Neuronal stem cell (in vitro differentiated cells): ENCODE measurements around the gene HAPLN3.

ENCODE experiments used
- DNase-seq: peaks from one replicate; pipeline ENCODE4 v3.0.0-alpha.2; 2013; ENCODE audit warnings: low spot score
- H2AFZ ChIP-seq: one replicate; pipeline ENCODE4 v1.6.1; 2013; ENCODE audit warnings: mild to moderate bottlenecking, low read length, inconsistent platforms
- H2AK5ac ChIP-seq: 2 replicates; pipeline ENCODE4 v1.6.1; 2013; ENCODE audit warnings: low read depth, mild to moderate bottlenecking, inconsistent platforms, low read length, moderate library complexity, mixed read lengths
- H2BK120ac ChIP-seq: 2 replicates; pipeline ENCODE4 v1.6.1; 2013; ENCODE audit warnings: low read depth, mild to moderate bottlenecking, inconsistent platforms, low read length, moderate library complexity, mixed read lengths
- H2BK12ac ChIP-seq: one replicate; pipeline ENCODE4 v1.6.1; 2013; ENCODE audit warnings: low read length, inconsistent platforms
- H2BK15ac ChIP-seq: 2 replicates; pipeline ENCODE4 v1.6.1; 2013; ENCODE audit warnings: mild to moderate bottlenecking, low read length, inconsistent platforms, mixed read lengths
- H2BK5ac ChIP-seq: one replicate; pipeline ENCODE4 v1.6.1; 2013; ENCODE audit warnings: inconsistent platforms, mild to moderate bottlenecking, low read length, moderate library complexity
- H3K14ac ChIP-seq: one replicate; pipeline ENCODE4 v1.6.1; 2013; ENCODE audit warnings: low read length, inconsistent platforms
- H3K18ac ChIP-seq: 2 replicates; pipeline ENCODE4 v1.6.1; 2013; ENCODE audit warnings: low read length, inconsistent platforms
- H3K23ac ChIP-seq: 2 replicates; pipeline ENCODE4 v1.6.1; 2013; ENCODE audit warnings: low read depth, mild to moderate bottlenecking, mixed read lengths, low read length, inconsistent platforms; ENCODE audit not compliant: poor library complexity
- H3K27ac ChIP-seq: replicated peaks from 3 replicates; pipeline ENCODE4 v1.5.1; 2013; ENCODE audit warnings: low read length, inconsistent platforms
- H3K27me3 ChIP-seq, 3 experiments: 2 replicates each; pipeline ENCODE4 v1.6.1; 2013; ENCODE audit warnings: low read length in 3 of 3, mild to moderate bottlenecking in 2 of 3, inconsistent platforms in 1 of 3, low read depth in 1 of 3, mixed read lengths in 1 of 3, moderate library complexity in 1 of 3; ENCODE audit not compliant: control insufficient read depth in 3 of 3, insufficient read depth in 3 of 3
- H3K36me3 ChIP-seq, 2 donors: replicated peaks in 1 of 2; 2 replicates each; pipeline ENCODE4 v1.6.1; 2013; ENCODE audit warnings: low read length in 2 of 2; ENCODE audit not compliant: control insufficient read depth in 2 of 2, insufficient read depth in 2 of 2
- H3K4ac ChIP-seq: 2 replicates; pipeline ENCODE4 v1.6.1; 2013; ENCODE audit warnings: inconsistent platforms, mild to moderate bottlenecking, low read length, moderate library complexity
- H3K4me1 ChIP-seq, 2 donors: 1 replicate in 1 of 2; 2 replicates in 1 of 2; pipeline ENCODE4 v1.6.1; 2013; ENCODE audit warnings: low read length in 2 of 2, low read depth in 1 of 2; ENCODE audit not compliant: control insufficient read depth in 2 of 2, insufficient read depth in 1 of 2
- H3K4me2 ChIP-seq: one replicate; pipeline ENCODE4 v1.6.1; 2013; ENCODE audit warnings: mild to moderate bottlenecking, low read length, inconsistent platforms; ENCODE audit not compliant: insufficient read depth, poor library complexity, severe bottlenecking
- H3K4me3 ChIP-seq, 2 donors: 2 replicates each; pipeline ENCODE4 v1.5.1; 2013; ENCODE audit warnings: low read length in 2 of 2, mild to moderate bottlenecking in 2 of 2, inconsistent platforms in 1 of 2, moderate library complexity in 1 of 2
- H3K79me1 ChIP-seq: one replicate; pipeline ENCODE4 v1.6.1; 2013; ENCODE audit warnings: low read depth, mild to moderate bottlenecking, inconsistent platforms, low read length, moderate library complexity
- H3K9ac ChIP-seq: one replicate; pipeline ENCODE4 v1.6.1; 2013; ENCODE audit warnings: mild to moderate bottlenecking, low read depth, low read length, inconsistent platforms; ENCODE audit not compliant: poor library complexity
- H3K9me3 ChIP-seq, 2 donors: replicated peaks in 1 of 2; 2 replicates each; pipeline versions ENCODE3 to v1.6.1; 2013; ENCODE audit warnings: low read length in 2 of 2, mild to moderate bottlenecking in 2 of 2, inconsistent platforms in 1 of 2, low read depth in 1 of 2, mixed read lengths in 1 of 2, moderate library complexity in 1 of 2; ENCODE audit not compliant: control insufficient read depth in 2 of 2, insufficient read depth in 1 of 2
- H4K8ac ChIP-seq: one replicate; pipeline ENCODE4 v1.6.1; 2013; ENCODE audit warnings: low read depth, mild to moderate bottlenecking, inconsistent platforms, low read length, moderate library complexity
- H4K91ac ChIP-seq: one replicate; pipeline ENCODE4 v1.6.1; 2013; ENCODE audit warnings: low read length, low read depth, mild to moderate bottlenecking, inconsistent platforms; ENCODE audit not compliant: poor library complexity
- WGBS, 2 donors: extraction: QIAGEN DNeasy Blood & Tissue Kit; methylation state at CpG; one replicate each; pipeline ENCODE4 v1.1.7; 2013; ENCODE audit warnings: missing lambda C conversion rate in 2 of 2, mixed read lengths in 1 of 2; ENCODE audit not compliant: insufficient read length in 2 of 2, insufficient replicate concordance in 1 of 2; ENCODE audit errors: extremely low coverage in 2 of 2; 5-methylcytosine and 5-hydroxymethylcytosine counted together

HAPLN3 gene

DNA sequence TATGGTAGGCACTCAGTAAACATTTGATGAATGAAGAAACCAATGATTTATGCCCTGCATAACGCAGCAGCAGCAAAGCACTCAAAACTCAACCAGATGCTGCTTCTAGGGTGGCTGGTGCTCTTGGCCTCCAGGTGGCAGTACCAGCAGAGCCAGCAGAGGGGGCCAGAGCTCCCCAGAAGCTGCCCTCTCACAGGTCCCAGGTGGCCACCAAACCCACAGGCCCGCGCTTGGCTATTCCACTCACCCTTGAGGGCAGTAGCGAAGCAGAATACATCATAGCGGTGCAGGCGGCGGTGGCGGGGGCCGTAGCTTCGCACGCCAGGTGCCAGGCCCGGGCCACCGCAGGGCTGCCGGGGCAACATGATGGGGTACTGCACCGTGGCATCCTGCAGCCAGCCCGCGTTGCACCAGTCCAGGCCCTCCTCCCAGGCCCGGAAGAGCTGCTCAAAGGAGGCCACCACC lies 16.6 kb downstream of the HAPLN3 start:
- Histone ChIP-seq H3K23ac (no peak overlapping the region), H4K8ac (no peak overlapping the region), H3K4ac (no peak overlapping the region), H2AFZ (no peak overlapping the region), H3K18ac (peak overlapping the region; percentile 4), H2BK5ac (no peak overlapping the region), H3K27me3 (no peaks in the 10 kb centered on the region), H3K14ac (no peak overlapping the region), H3K36me3 (no peaks in the 10 kb centered on the region), H3K27ac (no peak overlapping the region), H3K9ac (no peak overlapping the region), H3K9me3 (peaks cover 0 to 1% of the 10 kb centered on the region in 2 donors), H3K4me1 (no peaks in the 10 kb centered on the region), H2BK120ac (no peak overlapping the region), H3K79me1 (no peaks in the 10 kb centered on the region), H2BK12ac (no peak overlapping the region), H4K91ac (no peak overlapping the region), H2AK5ac (no peak overlapping the region), H2BK15ac (peak overlapping the region; percentile 6), H3K4me2 (no peak overlapping the region), H3K4me3 (no peak overlapping the region)
- DNase-seq = peak; percentile 27
- no CpG with 5 or more reads among the region's 18 CpGs for WGBS, 2 donors

DNA sequence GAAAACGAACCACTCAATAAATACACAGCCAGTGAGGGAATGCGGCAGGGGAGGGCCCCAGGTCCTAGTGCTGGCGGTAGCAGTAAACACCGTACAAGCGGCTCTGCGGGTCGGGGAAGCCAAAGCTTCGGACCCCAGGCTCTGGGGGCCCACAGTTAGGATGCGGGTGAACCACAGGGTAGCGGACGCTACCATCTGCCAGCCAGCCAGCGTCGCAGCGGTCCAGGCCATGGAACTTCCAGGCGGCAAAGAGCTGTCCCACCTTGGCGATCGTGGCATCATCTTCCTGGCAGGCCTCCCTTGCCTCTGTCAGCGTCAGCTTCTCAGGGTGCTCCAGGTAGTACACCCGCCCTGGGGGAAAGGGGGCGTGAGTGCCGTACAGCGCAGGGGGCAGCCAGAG lies 17.4 kb downstream of the HAPLN3 start:
- no peaks in the 10 kb centered on the region for H3K36me3 ChIP-seq
- H3K27me3 ChIP-seq = no peaks in the 10 kb centered on the region
- H2BK12ac ChIP-seq = no peak overlapping the region
- no peak overlapping the region for H3K27ac ChIP-seq
- H3K79me1 ChIP-seq = no peaks in the 10 kb centered on the region
- no CpG with 5 or more reads among the region's 22 CpGs for WGBS, 2 donors
- H3K23ac ChIP-seq = no peak overlapping the region
- H3K9me3 ChIP-seq = peaks cover 0 to 1% of the 10 kb centered on the region in 2 donors
- H2BK120ac ChIP-seq = no peak overlapping the region
- no peak overlapping the region for H3K4ac ChIP-seq
- H3K9ac ChIP-seq = peak overlapping the region; percentile 51
- H2BK15ac ChIP-seq = no peak overlapping the region
- no peak overlapping the region for H2AFZ ChIP-seq
- no peak for DNase-seq
- no peak overlapping the region for H3K4me2 ChIP-seq
- H2AK5ac ChIP-seq = no peak overlapping the region
- no peaks in the 10 kb centered on the region for H3K4me1 ChIP-seq
- H3K4me3 ChIP-seq = no peak overlapping the region
- no peak overlapping the region for H3K14ac ChIP-seq
- H4K8ac ChIP-seq = no peak overlapping the region
- H2BK5ac ChIP-seq = no peak overlapping the region
- peak overlapping the region; percentile 21 for H3K18ac ChIP-seq
- no peak overlapping the region for H4K91ac ChIP-seq

DNA sequence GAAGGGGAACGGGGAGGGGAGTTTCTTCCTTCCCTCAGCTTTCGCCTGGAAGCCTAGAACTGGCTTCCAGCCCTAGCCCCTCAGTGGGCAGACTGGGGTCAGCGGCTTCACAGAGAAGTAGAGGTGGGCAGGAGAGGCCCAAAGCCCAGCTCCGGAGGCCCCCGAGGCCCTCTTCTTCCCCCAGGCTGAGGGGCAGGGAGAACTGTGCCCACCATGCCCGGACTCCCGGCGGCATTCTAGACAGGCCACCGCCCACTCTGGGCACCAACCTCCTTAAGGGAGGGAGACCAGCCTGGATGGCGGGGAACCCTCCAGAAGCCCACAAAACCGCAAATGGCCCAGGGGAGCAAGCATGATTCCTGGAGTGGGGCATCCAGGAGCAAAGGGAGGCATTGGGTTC lies 17.9 kb downstream of the HAPLN3 start:
- Histone ChIP-seq H3K27me3 (peaks cover 0 to 1% (median 0%) of the 10 kb centered on the region in 3 experiments), H3K9me3 (peaks cover 0 to 1% of the 10 kb centered on the region in 2 donors), H3K79me1 (peaks cover 1% of the 10 kb centered on the region), H2AK5ac (no peak overlapping the region), H4K91ac (no peak overlapping the region), H3K4me3 (no peak overlapping the region), H2BK15ac (no peak overlapping the region), H2BK5ac (no peak overlapping the region), H3K36me3 (no peaks in the 10 kb centered on the region), H3K4me1 (no peaks in the 10 kb centered on the region), H3K4me2 (no peak overlapping the region), H3K14ac (no peak overlapping the region), H2BK12ac (no peak overlapping the region), H3K23ac (no peak overlapping the region), H4K8ac (no peak overlapping the region), H3K9ac (no peak overlapping the region), H2BK120ac (no peak overlapping the region), H3K18ac (peak overlapping the region; percentile 30), H2AFZ (no peak overlapping the region), H3K27ac (no peak overlapping the region), H3K4ac (no peak overlapping the region)
- no peak for DNase-seq
- WGBS, 2 donors = no CpG with 5 or more reads among the region's 11 CpGs

DNA sequence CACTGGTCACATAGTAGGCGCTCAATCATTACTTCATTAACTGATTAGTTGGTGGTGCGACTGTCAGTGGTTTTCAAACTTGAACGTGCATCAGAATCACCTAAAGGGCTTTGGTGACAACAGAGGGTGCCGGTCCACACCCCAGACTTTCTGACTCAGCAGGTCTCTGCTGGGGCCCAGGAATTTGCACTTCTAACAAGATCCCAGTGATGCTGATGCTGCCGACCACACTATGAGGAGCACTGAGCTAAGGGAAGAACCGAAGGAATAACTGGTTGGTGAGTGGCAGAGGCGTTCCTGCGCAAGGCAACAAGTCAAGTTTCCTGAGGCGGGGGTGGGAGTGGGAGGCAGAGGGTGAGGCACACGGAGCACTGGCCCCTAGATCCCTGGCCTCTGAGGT lies 18.8 kb downstream of the HAPLN3 start:
- Histone ChIP-seq H3K27ac (no peak overlapping the region), H3K9me3 (peaks cover 0 to 1% of the 10 kb centered on the region in 2 donors)
- no CpG with 5 or more reads among the region's 10 CpGs for WGBS, 2 donors

More for the DNA sequence above, 18.8 kb downstream of the HAPLN3 start:
- no peaks in the 10 kb centered on the region for H3K4me1 ChIP-seq
- no peak overlapping the region for H3K4me3 ChIP-seq
- H4K91ac ChIP-seq = no peak overlapping the region
- no peak overlapping the region for H3K14ac ChIP-seq
- H3K27me3 ChIP-seq = peaks cover 0 to 3% (median 0%) of the 10 kb centered on the region in 3 experiments
- H3K9ac ChIP-seq = no peak overlapping the region
- peaks cover 1% of the 10 kb centered on the region for H3K79me1 ChIP-seq
- no peak overlapping the region for H2BK15ac ChIP-seq
- no peaks in the 10 kb centered on the region for H3K36me3 ChIP-seq
- no peak overlapping the region for H3K4me2 ChIP-seq
- no peak overlapping the region for H2AK5ac ChIP-seq
- H3K18ac ChIP-seq = no peak overlapping the region
- no peak overlapping the region for H2AFZ ChIP-seq
- H2BK5ac ChIP-seq = no peak overlapping the region
- H2BK12ac ChIP-seq = no peak overlapping the region
- no peak overlapping the region for H2BK120ac ChIP-seq
- no peak for DNase-seq
- H4K8ac ChIP-seq = no peak overlapping the region
- no peak overlapping the region for H3K23ac ChIP-seq
- no peak overlapping the region for H3K4ac ChIP-seq
